Ishikawa (cell line): Measurements from ENCODE around the gene CMTM7.

Experiments
- CEBPB ChIP-seq: IDR thresholded peaks from 2 replicates; pipeline ENCODE4 v1.6.1; 2012
- CREB1 ChIP-seq: IDR thresholded peaks from 2 replicates; pipeline ENCODE4 v1.6.1; 2012; ENCODE audit warnings: low read depth
- EGR1 ChIP-seq: IDR thresholded peaks from 2 replicates; pipeline ENCODE4 v1.6.1; 2012
- EP300 ChIP-seq: IDR thresholded peaks from 2 replicates; pipeline ENCODE4 v1.6.1; 2012; ENCODE audit warnings: borderline replicate concordance
- FOXM1 ChIP-seq: IDR thresholded peaks from 2 replicates; pipeline ENCODE4 v1.6.1; 2012; ENCODE audit warnings: low read depth, borderline replicate concordance
- MAX ChIP-seq: IDR thresholded peaks from 2 replicates; pipeline ENCODE4 v1.6.1; 2012
- RAD21 ChIP-seq: IDR thresholded peaks from 2 replicates; pipeline ENCODE4 v1.6.1; 2012; ENCODE audit warnings: low read depth
- REST ChIP-seq: IDR thresholded peaks from 2 replicates; pipeline ENCODE4 v1.6.1; 2012; ENCODE audit warnings: low read depth, mild to moderate bottlenecking
- TCF12 ChIP-seq: IDR thresholded peaks from 2 replicates; pipeline ENCODE4 v1.6.1; 2012; ENCODE audit warnings: low read depth
- USF1 ChIP-seq: IDR thresholded peaks from 2 replicates; pipeline ENCODE4 v1.6.1; 2012
- YY1 ChIP-seq: IDR thresholded peaks from 2 replicates; pipeline ENCODE4 v1.6.1; 2012; ENCODE audit warnings: low read depth
- ZBTB7A ChIP-seq: IDR thresholded peaks from 2 replicates; pipeline ENCODE4 v1.6.1; 2012; ENCODE audit warnings: low read depth

- TF ChIP-seq MAX, result no peak
- TF ChIP-seq REST, result no peak
- TF ChIP-seq YY1, result no peak
- TF ChIP-seq FOXM1, result no peak
- TF ChIP-seq USF1, result no peak
- TF ChIP-seq CEBPB, result no peak
- no peak for TF ChIP-seq RAD21
- no peak for TF ChIP-seq EP300
- TF ChIP-seq TCF12, result no peak
- no peak for TF ChIP-seq CREB1
- TF ChIP-seq ZBTB7A, result no peak
- no peak for TF ChIP-seq EGR1
Measured at GRCh38 chr3:32471246-32471645, 79.6 kb downstream of the CMTM7 start.
